Measurements from ENCODE around the gene COL26A1.
"Not testable (repeated sequence)": the region's sequence is repeated elsewhere in the genome, so short reads cannot be mapped to it uniquely, and the experiment has no call there.

Gene COL26A1

DNA sequence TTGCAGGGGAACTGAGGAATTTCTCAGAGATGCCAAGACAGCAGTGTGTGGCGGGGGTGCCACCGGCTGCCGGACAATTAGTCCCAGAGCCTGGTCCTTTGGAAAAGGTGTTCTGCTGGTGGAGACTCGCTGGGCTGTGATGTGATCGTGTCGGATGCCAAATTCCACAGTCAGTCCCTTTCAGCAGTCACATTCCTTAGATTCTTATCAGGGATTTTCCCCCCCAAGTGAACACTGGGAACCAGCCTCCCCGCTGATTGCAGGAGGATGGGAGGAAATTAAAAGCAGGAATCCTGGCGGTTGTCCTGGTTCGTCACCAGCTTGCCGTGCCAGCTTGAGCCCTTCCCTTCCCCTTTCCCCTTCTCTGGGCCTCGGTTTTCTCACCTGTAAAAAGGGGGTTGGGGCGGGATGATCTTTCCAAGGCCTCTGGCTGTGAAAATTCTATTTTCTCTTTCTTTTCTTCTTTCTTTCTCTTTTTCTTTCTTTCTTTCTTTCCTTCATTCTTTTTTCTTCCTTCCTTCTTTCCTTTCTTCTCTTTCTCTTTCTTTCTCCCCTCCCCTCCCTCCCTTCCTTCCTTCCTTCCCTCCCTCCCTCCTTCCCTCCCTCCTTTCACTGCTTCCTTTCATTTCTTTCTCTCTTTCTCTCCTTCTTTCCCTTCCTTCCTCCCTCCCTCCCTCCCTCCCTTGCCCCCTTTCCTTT lies 39.6 kb downstream of the COL26A1 start:
- DNase-seq (ENCODE audit: low spot score): no peak

GRCh38 chr7:101402835-101403234 lies 40.2 kb downstream of the COL26A1 start:
- DNase-seq (ENCODE audit: low spot score): no peak

DNA sequence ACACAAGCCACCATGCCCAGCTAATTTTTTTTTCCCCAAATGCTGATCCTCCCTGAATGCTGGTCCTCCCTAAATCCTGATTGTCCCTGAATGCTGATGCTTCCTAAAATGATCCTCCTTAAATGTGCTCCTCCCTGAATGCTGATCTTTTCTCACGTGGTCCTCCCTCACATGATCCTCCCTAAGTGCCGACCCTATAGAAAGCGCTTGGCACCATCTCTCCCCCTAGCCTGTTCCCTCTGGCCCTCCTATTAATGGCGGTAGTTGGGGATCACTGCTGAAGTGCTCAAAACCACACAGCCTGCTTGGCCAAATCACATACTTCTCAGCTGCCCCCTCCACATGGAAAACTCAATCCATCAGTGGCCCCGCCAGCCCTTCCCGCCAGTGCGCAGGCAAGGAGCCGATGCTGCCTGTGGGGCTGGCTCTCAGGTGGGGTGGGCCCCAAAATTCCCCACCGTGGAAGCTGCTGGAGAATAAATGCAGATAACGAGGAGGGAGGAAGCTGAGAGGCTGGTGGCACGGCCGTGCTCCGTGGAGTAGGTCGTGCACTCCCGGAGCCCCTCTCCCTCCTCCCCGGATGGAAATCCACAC lies 42.9 kb downstream of the COL26A1 start:
- DNase-seq (ENCODE audit: low spot score): no peak

GRCh38 chr7:101410743-101411507 lies 48.2 kb downstream of the COL26A1 start:
- DNase-seq (ENCODE audit: low spot score): peak; percentile 94

- DNase-seq (ENCODE audit: low spot score): no peak
These were observed 48.8 kb downstream of the COL26A1 start for GRCh38 chr7:101411508-101411874.

DNA sequence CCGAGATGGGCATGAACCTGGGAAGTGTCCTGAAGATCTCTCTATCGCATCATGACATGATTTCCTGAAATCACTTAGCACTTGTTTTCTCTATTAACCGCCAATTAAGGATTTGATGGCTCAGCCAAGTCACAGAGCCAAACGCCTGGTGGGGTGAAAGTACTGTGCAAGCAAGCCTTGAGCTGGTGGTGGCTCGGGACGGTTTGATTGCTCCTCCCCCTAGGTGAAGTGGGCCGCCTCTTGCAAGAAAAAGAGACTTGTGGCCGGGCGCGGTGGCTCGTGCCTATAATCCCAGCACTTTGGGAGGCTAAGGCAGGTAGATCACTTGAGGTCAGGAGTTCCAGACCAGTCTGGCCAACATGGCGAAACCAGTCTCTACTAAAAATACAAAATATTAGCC lies 50.3 kb downstream of the COL26A1 start:
- DNase-seq (ENCODE audit: low spot score): no peak

GRCh38 chr7:101418694-101419093 lies 56.0 kb downstream of the COL26A1 start:
- no peak for DNase-seq (ENCODE audit: low spot score)

DNA sequence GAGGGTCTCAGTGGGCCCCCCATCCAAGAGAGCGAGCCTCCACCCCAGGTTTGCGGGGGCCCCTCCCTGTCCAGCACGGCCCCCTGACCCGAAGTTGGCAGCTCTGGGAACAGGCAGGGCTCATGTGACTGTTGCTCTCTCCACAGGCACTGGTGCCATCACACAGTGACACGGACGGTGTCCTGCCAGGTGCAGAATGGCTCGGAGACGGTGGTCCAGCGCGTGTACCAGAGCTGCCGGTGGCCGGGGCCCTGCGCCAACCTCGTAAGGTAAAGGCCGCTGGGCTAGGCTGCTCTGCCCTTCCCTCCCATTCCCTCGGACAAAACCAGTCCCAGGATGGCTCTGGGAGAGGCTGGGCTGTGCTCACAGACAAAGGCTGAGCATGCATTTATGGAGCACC lies 57.2 kb downstream of the COL26A1 start:
- DNase-seq (ENCODE audit: low spot score): no peak

GRCh38 chr7:101420436-101420835 lies 57.8 kb downstream of the COL26A1 start:
- DNase-seq (ENCODE audit: low spot score): no peak

DNA sequence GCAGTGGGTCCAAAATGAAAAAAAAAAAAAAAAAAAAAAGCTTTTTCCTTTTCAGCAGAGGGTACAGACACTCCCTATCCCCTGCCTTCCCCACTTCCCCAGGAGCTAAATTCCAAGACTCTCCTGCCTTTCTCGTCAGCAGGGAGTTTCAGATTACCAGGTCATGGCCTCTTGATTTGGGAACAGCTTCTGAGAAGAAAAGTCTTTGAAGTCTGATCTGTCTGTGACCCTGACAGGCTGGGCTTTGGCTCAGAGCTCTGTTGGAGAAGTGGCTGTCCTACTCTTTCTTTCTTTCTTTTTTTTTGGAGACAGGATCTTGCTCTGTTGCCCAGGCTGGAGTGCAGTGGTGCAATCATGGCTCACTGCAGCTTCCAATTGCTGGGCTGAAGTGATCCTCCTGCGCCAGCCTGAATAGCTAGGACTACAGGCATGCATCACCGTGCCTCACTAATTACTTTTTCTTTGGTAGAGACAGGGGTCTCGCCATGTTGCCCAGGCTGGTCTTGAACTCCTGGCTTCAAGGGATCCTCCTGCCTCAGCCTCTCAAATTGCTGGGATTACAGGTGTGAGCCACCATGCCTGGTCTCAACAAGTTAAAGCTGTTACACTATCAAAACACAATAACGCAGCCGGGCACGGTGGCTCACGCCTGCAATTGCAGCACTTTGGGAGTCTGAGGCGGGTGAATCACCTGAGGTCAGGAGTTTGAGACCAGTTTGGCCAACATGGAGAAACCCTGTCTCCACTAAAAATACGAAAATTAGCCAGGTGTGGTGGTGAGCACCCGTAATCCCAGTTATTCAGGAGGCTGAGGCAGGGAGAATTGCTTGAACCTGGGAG lies 59.9 kb downstream of the COL26A1 start:
- no peak for DNase-seq (ENCODE audit: low spot score)

DNA sequence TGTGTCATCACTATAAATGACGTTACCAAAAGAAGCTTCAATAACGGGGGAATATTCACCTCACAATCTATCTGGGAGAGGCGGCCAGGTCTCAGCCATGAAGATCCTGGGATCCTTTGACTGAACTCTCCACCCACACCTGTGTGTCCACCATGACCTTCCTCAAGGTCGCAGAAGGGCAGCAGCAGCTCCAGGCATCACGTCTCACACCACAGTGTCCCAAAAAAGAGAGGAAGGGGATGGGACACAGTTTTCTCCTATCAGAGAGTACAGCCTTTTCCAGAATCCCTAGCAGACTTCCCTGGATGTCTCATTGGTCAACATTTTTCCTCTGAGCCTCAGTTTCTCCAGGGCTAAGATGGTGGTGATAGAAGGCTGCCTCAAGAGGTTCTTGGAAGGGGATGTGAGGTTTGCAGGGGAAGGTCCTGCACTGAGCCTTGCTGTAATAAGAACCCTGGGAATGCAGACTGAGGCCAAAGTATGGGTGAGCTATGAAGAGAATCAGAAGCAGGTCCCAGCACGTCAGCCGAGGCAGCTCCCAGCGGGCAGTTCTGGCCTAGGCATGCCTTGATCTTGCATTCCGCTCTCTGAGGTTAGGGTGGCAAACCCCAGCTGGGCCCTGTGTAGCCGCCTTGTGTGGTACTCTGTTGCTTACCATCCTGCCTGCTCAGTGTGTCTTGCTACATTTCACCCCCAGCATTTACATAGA lies 63.8 kb downstream of the COL26A1 start:
- no peak for DNase-seq (ENCODE audit: low spot score)

GRCh38 chr7:101428093-101428866 lies 65.6 kb downstream of the COL26A1 start:
- DNase-seq (ENCODE audit: low spot score): no peak

DNA sequence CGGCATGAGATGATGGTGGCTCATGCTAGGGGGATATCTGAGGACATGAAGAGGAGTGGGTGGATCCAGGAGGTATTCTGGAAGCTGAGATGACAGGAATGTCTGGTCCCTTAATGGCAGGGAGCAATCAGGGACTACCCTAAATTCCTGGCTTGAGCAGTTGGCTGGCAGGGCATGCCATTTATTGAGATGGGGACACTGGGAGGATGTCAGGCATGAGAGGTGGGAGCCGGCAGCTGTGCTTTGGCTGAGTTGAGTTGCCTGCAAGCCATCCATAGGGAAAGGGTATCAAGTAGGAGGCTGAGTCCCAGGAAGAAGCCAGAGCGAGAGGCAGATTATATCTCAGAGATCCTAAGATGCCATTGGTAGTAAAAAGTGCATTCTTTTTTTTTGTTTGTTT lies 69.6 kb downstream of the COL26A1 start:
- no peak for DNase-seq (ENCODE audit: low spot score)

DNA sequence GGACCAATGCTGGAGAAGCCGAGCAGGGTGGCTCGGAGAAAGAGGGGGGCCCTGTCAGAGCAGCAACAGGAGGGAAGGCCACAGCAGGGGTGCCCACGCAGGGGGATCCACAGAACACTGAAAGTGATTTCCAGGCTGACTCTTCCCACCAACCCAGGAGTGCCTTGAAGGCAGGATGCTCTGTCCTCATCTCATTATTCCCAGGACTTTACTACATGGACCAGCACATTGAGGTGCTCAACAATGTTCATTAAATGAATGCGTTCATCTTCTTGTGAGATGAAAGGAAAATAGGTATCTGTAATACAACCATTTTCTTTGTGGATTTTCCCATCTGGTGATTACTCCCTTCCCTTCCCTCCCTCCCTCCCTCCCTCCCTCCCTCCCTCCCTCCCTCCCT lies 71.0 kb downstream of the COL26A1 start:
- DNase-seq (ENCODE audit: low spot score): no peak

DNA sequence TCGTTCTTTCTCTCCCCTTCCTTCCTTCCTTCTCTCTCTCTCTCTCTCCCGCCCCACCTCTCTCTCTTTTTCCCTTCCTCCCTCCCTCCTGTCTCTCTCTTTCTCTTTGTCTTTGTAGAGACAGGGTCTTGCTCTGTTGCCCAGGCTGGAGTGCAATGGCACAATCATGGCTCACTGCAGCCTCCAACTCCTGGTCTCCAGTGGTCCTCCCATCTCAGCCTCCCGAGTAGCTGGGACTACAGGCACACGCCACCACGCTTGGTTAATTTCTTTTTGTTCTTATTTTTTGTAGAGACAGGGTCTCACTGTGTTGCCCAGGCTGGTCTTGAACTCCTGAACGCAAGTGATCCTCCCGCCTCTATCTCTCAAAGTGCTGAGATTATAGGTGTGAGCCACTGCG lies 71.5 kb downstream of the COL26A1 start:
- not testable (repeated sequence) for DNase-seq (ENCODE audit: low spot score)

GRCh38 chr7:101435461-101436220 lies 73.0 kb downstream of the COL26A1 start:
- no peak for DNase-seq (ENCODE audit: low spot score)

DNA sequence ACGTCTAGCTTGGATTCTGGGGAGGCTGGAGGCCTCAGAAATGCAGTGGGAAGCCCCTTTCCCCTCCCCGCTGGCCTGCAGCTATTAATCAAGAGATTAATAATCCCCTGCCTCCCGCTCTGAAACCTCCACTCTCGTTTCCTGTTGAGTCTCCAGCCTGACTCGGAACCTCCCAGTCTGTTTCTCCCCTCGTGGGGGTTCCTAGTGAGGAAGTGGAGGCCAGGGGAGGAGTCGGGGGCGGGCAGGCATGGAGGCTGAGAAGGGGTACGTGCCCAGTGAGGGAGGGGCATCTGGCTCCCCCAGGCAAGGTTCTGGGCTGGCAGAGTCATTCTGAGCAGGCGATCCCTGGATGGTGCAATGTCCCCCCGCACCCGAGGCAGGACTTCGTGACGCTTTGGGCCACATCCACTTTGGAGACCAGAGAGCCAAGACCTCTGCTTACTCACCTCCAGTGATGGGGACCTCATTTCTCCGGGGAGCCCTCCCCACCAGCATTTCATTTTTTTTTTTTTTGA lies 73.6 kb downstream of the COL26A1 start:
- no peak for DNase-seq (ENCODE audit: low spot score)

GRCh38 chr7:101436857-101437576 lies 74.3 kb downstream of the COL26A1 start:
- peak; percentile 62 for DNase-seq (ENCODE audit: low spot score)

DNA sequence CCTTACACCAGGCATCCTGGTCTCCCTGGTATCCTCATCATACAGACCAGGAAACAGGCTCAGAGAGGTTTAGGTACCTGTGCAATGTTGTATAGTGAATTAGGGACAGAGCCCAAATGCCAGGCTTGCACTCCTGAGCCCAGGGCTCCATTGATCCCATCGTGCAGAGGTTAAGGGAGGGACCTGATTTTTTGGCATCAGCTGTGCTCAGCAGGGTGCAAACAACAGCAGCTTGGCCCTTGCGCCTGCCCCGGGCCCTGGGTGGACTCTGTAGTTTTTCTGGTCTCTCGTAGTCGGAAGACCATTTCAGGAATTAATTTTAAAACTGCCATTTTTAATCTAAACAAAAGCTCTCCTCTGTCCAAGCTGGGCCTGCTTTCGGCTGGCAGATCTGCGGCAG lies 79.2 kb downstream of the COL26A1 start:
- DNase-seq (ENCODE audit: low spot score): no peak

Measured in HuH-7 (cell line).